NCI-H82 treated with DMSO at 0.1 percent for 48 hours (cell line): ENCODE results near the gene HOXC11.

ENCODE experiments used
- DNase-seq: peaks from one replicate; lab custom pipeline; 2025; ENCODE audit not compliant: unreplicated experiment; lab: John Stamatoyannopoulos, UW

Gene HOXC11

GRCh38 chr12:53972722-53973235 is at the start of gene HOXC11:
TSS of gene HOXC11 (plus strand) at chr12:53973126. CDS start at chr12:53973242, 116 bp downstream.
- no peak for DNase-seq

GRCh38 chr12:53924521-53925405 is 48.2 kb upstream of the HOXC11 start:
- no peak for DNase-seq

GRCh38 chr12:53927220-53928029 is 45.5 kb upstream of the HOXC11 start:
- DNase-seq = no peak

GRCh38 chr12:53928054-53928835 is 44.7 kb upstream of the HOXC11 start:
- DNase-seq = no peak

GRCh38 chr12:53929527-53929926 is 43.4 kb upstream of the HOXC11 start:
- no peak for DNase-seq

- DNase-seq = no peak
These were observed 42.2 kb upstream of the HOXC11 start for GRCh38 chr12:53930591-53931255.

GRCh38 chr12:53931844-53932581 is 40.9 kb upstream of the HOXC11 start:
- DNase-seq = no peak

- no peak for DNase-seq
These were observed 40.0 kb upstream of the HOXC11 start for GRCh38 chr12:53932915-53933314.

GRCh38 chr12:53935383-53936341 is 37.3 kb upstream of the HOXC11 start:
- no peak for DNase-seq

GRCh38 chr12:53937099-53937498 is 35.8 kb upstream of the HOXC11 start:
- DNase-seq = no peak

- DNase-seq = no peak
These were observed 35.2 kb upstream of the HOXC11 start for GRCh38 chr12:53937596-53938325.

GRCh38 chr12:53938326-53939140 is 34.4 kb upstream of the HOXC11 start, which contains the start of gene HOXC13:
TSS of gene HOXC13 (plus strand) at chr12:53938831. CDS start at chr12:53938907, 76 bp downstream.
- DNase-seq = peak; percentile 97

- no peak for DNase-seq
These were observed 33.5 kb upstream of the HOXC11 start for GRCh38 chr12:53939141-53940108.

GRCh38 chr12:53940443-53941014 is 32.4 kb upstream of the HOXC11 start:
- no peak for DNase-seq

- DNase-seq = no peak
These were observed 31.7 kb upstream of the HOXC11 start for GRCh38 chr12:53941187-53941586.
